Smooth muscle cell (in vitro differentiated cells): Measurements from ENCODE around the gene GRIA1. TPM values are rescaled to one million over a fixed set of nuclear protein-coding genes. Genes with fewer than 3 reads are reported as not detected.

Experiments used
- DNase-seq: peaks from one replicate; lab custom pipeline; 2025; ENCODE audit not compliant: unreplicated experiment; lab: John Stamatoyannopoulos, UW
- H2AFZ ChIP-seq: fragments of 200-600 bp; sonication (generic); 2 replicates; pipeline ENCODE4 v1.6.0; 2016; ENCODE audit warnings: antibody characterized with exemption, low read depth, mild to moderate bottlenecking
- H3F3A ChIP-seq: fragments of 200-600 bp; sonication (generic); 2 replicates; pipeline ENCODE4 v1.6.0; 2017; ENCODE audit warnings: antibody characterized with exemption, low read depth
- H3K27ac ChIP-seq: fragments of 200-600 bp; sonication (generic); 2 replicates; pipeline ENCODE4 v1.5.1; 2016; ENCODE audit warnings: low read depth, mild to moderate bottlenecking
- H3K27me3 ChIP-seq: fragments of 200-600 bp; sonication (generic); 2 replicates; pipeline ENCODE4 v1.6.1; 2016; ENCODE audit warnings: low read depth, mild to moderate bottlenecking
- H3K36me3 ChIP-seq: fragments of 200-600 bp; sonication (generic); 2 replicates; pipeline ENCODE4 v1.5.1; 2016; ENCODE audit warnings: low read depth
- H3K4me1 ChIP-seq: fragments of 200-600 bp; sonication (generic); 2 replicates; pipeline ENCODE4 v1.5.1; 2016; ENCODE audit warnings: low read depth
- H3K4me2 ChIP-seq: fragments of 200-600 bp; sonication (generic); 2 replicates; pipeline ENCODE4 v1.6.0; 2016; ENCODE audit warnings: mild to moderate bottlenecking
- H3K4me3 ChIP-seq: fragments of 200-600 bp; sonication (generic); 2 replicates; pipeline ENCODE4 v1.5.1; 2016; ENCODE audit warnings: mild to moderate bottlenecking
- H3K79me2 ChIP-seq: fragments of 200-600 bp; sonication (generic); 2 replicates; pipeline ENCODE4 v1.6.0; 2016; ENCODE audit warnings: low read depth, mild to moderate bottlenecking
- H3K9ac ChIP-seq: fragments of 200-600 bp; sonication (generic); 2 replicates; pipeline ENCODE4 v1.6.0; 2016; ENCODE audit warnings: low read depth
- H3K9me3 ChIP-seq: fragments of 200-600 bp; sonication (generic); replicated peaks from 2 replicates; pipeline ENCODE4 v1.5.1; 2016; ENCODE audit warnings: low read depth
- H4K20me1 ChIP-seq: fragments of 200-600 bp; sonication (generic); 2 replicates; pipeline ENCODE4 v1.6.0; 2016; ENCODE audit warnings: low read depth
- CTCF ChIP-seq: fragments of 200-600 bp; sonication (generic); IDR thresholded peaks from 2 replicates; pipeline ENCODE4 v1.5.1; 2017; ENCODE audit warnings: borderline replicate concordance, mild to moderate bottlenecking, antibody characterized with exemption; ENCODE audit not compliant: insufficient read depth, poor library complexity, severe bottlenecking
- WGBS: methylation state at CpG from one replicate; pipeline ENCODE4 v1.1.7; 2016; ENCODE audit warnings: low lambda C conversion rate; 5-methylcytosine and 5-hydroxymethylcytosine counted together
- polyA plus RNA-seq: library from polyadenylated mRNA; unstranded; fragments of >200 nt; fragmentation: Nextera tagmentation; extraction: Ambion mirVana; gene quantifications from 2 replicates; pipeline ENCODE4 v1.2.1, GENCODE V29; 2016
- total RNA-seq: library from RNA; depleted of rRNA; stranded (reverse); fragments of >200 nt; gene quantifications from 2 replicates; pipeline ENCODE4 v1.2.3, GENCODE V29; 2014

Gene GRIA1
- total and polyA plus RNA-seq, 2 experiments from 2014 or later, result 0.17 to 0.94 TPM

- no peaks in the 10 kb centered on the region for H3K9me3 ChIP-seq
- no peak overlapping the region for H3K9ac ChIP-seq
- H2AFZ ChIP-seq, result no peak overlapping the region
- no peak for DNase-seq
- H3K4me3 ChIP-seq, result no peak overlapping the region
- no peaks in the 10 kb centered on the region for H3K79me2 ChIP-seq
- no peak for TF ChIP-seq CTCF
- no peaks in the 10 kb centered on the region for H3K27me3 ChIP-seq
- no peaks in the 10 kb centered on the region for H3K4me1 ChIP-seq
- H3K36me3 ChIP-seq, result no peaks in the 10 kb centered on the region
- H4K20me1 ChIP-seq, result no peaks in the 10 kb centered on the region
- no peak overlapping the region for H3K4me2 ChIP-seq
- H3K27ac ChIP-seq, result no peak overlapping the region
- WGBS, result 88% methylated on average over 8 of the region's 8 CpGs
- no peaks in the 10 kb centered on the region for H3F3A ChIP-seq
Measured at GRCh38 chr5:153537207-153537606, 46.7 kb downstream of the GRIA1 start.

GRCh38 chr5:153539983-153540382 is 49.5 kb downstream of the GRIA1 start:
- WGBS, result 20% methylated on average over 4 of the region's 4 CpGs

GRCh38 chr5:153542536-153542935 is 52.1 kb downstream of the GRIA1 start:
- no peaks in the 10 kb centered on the region for H3K36me3 ChIP-seq
- H3K79me2 ChIP-seq, result no peaks in the 10 kb centered on the region
- no peak overlapping the region for H3K4me3 ChIP-seq
- H3K4me2 ChIP-seq, result no peak overlapping the region
- WGBS, result 95% methylated on average over 1 of the region's 1 CpG
- H2AFZ ChIP-seq, result no peak overlapping the region
- no peaks in the 10 kb centered on the region for H4K20me1 ChIP-seq
- TF ChIP-seq CTCF, result no peak
- no peaks in the 10 kb centered on the region for H3K27me3 ChIP-seq
- no peaks in the 10 kb centered on the region for H3K9me3 ChIP-seq
- no peak for DNase-seq
- no peaks in the 10 kb centered on the region for H3K4me1 ChIP-seq
- no peak overlapping the region for H3K9ac ChIP-seq
- no peaks in the 10 kb centered on the region for H3F3A ChIP-seq
- H3K27ac ChIP-seq, result no peak overlapping the region

More at GRCh38 chr5:153539983-153540382, 49.5 kb downstream of the GRIA1 start:
- H3K4me2 ChIP-seq, result no peak overlapping the region
- H3K9me3 ChIP-seq, result no peaks in the 10 kb centered on the region
- no peaks in the 10 kb centered on the region for H3K4me1 ChIP-seq
- no peak overlapping the region for H2AFZ ChIP-seq
- H4K20me1 ChIP-seq, result no peaks in the 10 kb centered on the region
- H3K27me3 ChIP-seq, result no peaks in the 10 kb centered on the region
- no peaks in the 10 kb centered on the region for H3K79me2 ChIP-seq
- no peaks in the 10 kb centered on the region for H3K36me3 ChIP-seq
- no peak for TF ChIP-seq CTCF
- no peaks in the 10 kb centered on the region for H3F3A ChIP-seq
- no peak overlapping the region for H3K27ac ChIP-seq
- H3K4me3 ChIP-seq, result no peak overlapping the region
- H3K9ac ChIP-seq, result no peak overlapping the region
- DNase-seq, result no peak

- Histone ChIP-seq H3K4me3 (no peak overlapping the region), H3K4me2 (no peak overlapping the region), H4K20me1 (no peaks in the 10 kb centered on the region), H3F3A (no peaks in the 10 kb centered on the region), H3K4me1 (no peaks in the 10 kb centered on the region), H3K36me3 (no peaks in the 10 kb centered on the region), H3K9me3 (no peaks in the 10 kb centered on the region), H3K27me3 (no peaks in the 10 kb centered on the region), H3K9ac (no peak overlapping the region), H2AFZ (no peak overlapping the region), H3K79me2 (no peaks in the 10 kb centered on the region), H3K27ac (no peak overlapping the region)
- DNase-seq, result no peak
- TF ChIP-seq CTCF, result no peak
Measured at GRCh38 chr5:153543288-153543687, 52.8 kb downstream of the GRIA1 start.
